Uterus (tissue), 2 donors: ENCODE data around the gene GAGE13.
"Not testable (repeated sequence)": the region's sequence is repeated elsewhere in the genome, so short reads cannot be mapped to it uniquely, and the experiment has no call there.

Source experiments
- CTCF ChIP-seq, 4 experiments: fragments of 200-600 bp in 2 of 4; fragments of 450-650 bp in 2 of 4; sonication (generic) in 2 of 4; IDR thresholded peaks; one replicate each; pipeline ENCODE4 v1.5.1; 2016 to 2019; ENCODE audit warnings: antibody characterized with exemption in 4 of 4, mild to moderate bottlenecking in 2 of 4, moderate library complexity in 1 of 4
- POLR2A ChIP-seq, 2 donors: fragments of 450-650 bp; IDR thresholded peaks; one replicate each; pipeline ENCODE4 v1.6.1; 2016; ENCODE audit warnings: antibody characterized with exemption in 2 of 2, mild to moderate bottlenecking in 1 of 2, moderate library complexity in 1 of 2

GRCh38 chrX:49341449-49341848 is 10.1 kb downstream of the GAGE13 start:
- TF ChIP-seq CTCF, POLR2A (IDR thresholded peaks at IDR 0.05): not testable (repeated sequence)
